Nephron (organoid): ENCODE measurements around the gene ARTN.

Source experiments
- H3K27ac Mint-ChIP-seq, 3 experiments: 2 replicates each; pipeline ENCODE4 v1.8.0; 2020; ENCODE audit warnings: mixed read lengths in 3 of 3, mild to moderate bottlenecking in 2 of 3, moderate library complexity in 1 of 3
- H3K27me3 Mint-ChIP-seq: 2 replicates; pipeline ENCODE4 v1.8.0; 2021; ENCODE audit warnings: low read depth, mild to moderate bottlenecking, moderate library complexity, mixed read lengths
- H3K36me3 Mint-ChIP-seq: 2 replicates; pipeline ENCODE4 v1.8.0; 2020; ENCODE audit warnings: low read depth, mixed read lengths
- H3K4me1 Mint-ChIP-seq: 2 replicates; pipeline ENCODE4 v1.8.0; 2020; ENCODE audit warnings: mixed read lengths
- H3K4me3 Mint-ChIP-seq, 3 experiments: 2 replicates each; pipeline ENCODE4 v1.8.0; 2020; ENCODE audit warnings: mild to moderate bottlenecking in 3 of 3, mixed read lengths in 3 of 3, moderate library complexity in 2 of 3
- H3K9me3 Mint-ChIP-seq: 2 replicates; pipeline ENCODE4 v1.8.0; 2020; ENCODE audit warnings: mixed read lengths
- TF ChIP-seq, protein P1 (sequence below), 3 experiments: fragments of 200-600 bp; sonication (generic); IDR thresholded peaks; one replicate each; pipeline ENCODE4 v1.5.0; 2021; ENCODE audit warnings: antibody characterized with exemption in 3 of 3; ENCODE audit not compliant: unreplicated experiment in 3 of 3

The ARTN gene

DNA sequence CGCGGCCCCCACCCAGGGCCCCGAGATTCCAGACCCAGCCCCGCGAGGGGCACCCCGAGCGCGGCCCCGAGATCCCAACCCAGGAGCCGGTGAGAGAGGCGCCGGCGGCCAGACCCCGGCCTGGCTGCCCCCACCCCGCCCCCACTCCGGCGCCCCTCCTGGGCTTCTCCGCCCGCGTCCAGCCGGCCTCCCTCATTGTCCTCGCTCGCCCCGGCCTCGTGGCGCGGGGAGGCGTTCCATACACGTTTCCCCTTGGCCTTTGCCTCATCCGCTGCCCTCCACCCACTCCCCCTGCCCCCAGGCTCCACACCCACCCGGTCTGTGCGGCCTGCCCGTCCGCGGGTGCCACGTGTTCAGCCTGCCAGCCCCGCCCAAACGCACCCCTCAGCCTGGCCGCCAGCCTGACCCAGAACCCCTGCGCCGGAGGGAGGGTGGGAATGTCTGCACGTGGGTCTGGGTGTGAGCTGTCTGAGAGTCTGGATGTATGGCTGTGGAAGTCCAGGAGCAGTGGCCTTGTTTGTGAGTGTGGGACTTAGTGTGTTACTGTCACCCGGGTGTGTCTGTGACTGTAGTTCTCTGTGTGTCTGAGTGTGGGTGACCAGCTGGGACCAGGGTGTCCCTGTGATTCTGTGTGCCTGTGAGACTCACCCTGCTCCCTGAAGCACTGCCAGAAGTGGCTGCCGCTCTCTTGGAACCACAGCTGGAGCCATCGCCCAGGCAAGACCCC lies 46.1 kb downstream of the ARTN start:
- Mint-ChIP-seq H3K4me3 (peak overlapping the region; percentile 89 to 93 (median 93)), H3K27ac (peak overlapping the region in 2 of 3 experiments; percentile 72 to 75)

DNA sequence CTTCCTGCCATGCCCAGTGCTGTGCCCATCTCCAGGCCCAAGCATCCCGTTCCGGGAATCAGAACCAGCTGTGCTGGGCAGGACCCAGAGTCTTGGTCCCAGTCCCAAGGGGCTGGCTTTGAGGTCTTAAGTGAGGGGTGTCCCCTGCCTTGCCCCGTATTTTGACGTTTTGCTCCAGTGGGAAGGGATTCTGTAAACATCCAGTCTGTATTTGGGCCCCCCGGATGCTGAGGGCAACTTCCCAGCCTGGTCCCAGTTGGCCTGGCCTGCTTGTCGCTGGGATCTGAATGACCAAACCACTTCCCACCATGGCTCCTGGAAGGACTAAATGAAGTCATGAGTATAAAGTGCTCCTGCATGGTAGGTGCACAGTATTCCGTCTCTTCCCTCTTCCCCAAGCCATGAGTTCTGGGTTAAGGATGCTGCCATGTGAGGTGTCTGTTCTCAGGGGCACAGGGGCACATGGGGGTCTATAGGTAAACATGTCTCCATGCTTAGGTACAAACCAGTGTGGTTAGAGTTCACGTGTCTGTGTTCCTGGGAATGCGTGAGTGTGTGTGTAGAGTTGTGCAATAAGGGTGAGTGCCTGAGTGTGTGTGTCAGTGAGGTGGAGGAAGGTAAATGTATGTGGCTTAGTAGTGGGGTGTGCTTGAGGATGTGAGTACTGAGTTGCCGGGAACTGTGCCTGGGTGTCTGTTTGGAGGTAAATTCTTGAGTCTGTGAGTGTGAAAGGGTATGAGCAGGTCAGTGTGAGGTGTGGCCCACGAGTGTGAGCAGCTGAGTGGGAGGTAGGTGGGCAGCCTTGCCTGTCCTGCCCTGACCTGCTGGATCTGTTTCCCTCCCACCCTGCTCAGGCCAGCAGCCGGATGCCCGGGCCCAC lies 46.9 kb downstream of the ARTN start:
- Mint-ChIP-seq H3K27ac (peak overlapping the region; percentile 1 to 75 (median 72)), H3K9me3 (no peaks in the 10 kb centered on the region), H3K36me3 (peaks cover 39% of the 10 kb centered on the region), H3K27me3 (no peaks in the 10 kb centered on the region), H3K4me3 (peak overlapping the region; percentile 89 to 93 (median 93)), H3K4me1 (peaks cover 52% of the 10 kb centered on the region)
- TF ChIP-seq, protein P1, sequence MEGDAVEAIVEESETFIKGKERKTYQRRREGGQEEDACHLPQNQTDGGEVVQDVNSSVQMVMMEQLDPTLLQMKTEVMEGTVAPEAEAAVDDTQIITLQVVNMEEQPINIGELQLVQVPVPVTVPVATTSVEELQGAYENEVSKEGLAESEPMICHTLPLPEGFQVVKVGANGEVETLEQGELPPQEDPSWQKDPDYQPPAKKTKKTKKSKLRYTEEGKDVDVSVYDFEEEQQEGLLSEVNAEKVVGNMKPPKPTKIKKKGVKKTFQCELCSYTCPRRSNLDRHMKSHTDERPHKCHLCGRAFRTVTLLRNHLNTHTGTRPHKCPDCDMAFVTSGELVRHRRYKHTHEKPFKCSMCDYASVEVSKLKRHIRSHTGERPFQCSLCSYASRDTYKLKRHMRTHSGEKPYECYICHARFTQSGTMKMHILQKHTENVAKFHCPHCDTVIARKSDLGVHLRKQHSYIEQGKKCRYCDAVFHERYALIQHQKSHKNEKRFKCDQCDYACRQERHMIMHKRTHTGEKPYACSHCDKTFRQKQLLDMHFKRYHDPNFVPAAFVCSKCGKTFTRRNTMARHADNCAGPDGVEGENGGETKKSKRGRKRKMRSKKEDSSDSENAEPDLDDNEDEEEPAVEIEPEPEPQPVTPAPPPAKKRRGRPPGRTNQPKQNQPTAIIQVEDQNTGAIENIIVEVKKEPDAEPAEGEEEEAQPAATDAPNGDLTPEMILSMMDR (IDR thresholded peaks at IDR 0.05; ENCODE audit: unreplicated experiment in 3 of 3) = no peak

More for the DNA sequence above, 46.1 kb downstream of the ARTN start:
- TF ChIP-seq, protein P1 (IDR thresholded peaks at IDR 0.05; ENCODE audit: unreplicated experiment in 3 of 3) = no peak
- peaks cover 38% of the 10 kb centered on the region for H3K36me3 Mint-ChIP-seq
- H3K27me3 Mint-ChIP-seq = no peaks in the 10 kb centered on the region
- peaks cover 52% of the 10 kb centered on the region for H3K4me1 Mint-ChIP-seq
- H3K9me3 Mint-ChIP-seq = no peaks in the 10 kb centered on the region

DNA sequence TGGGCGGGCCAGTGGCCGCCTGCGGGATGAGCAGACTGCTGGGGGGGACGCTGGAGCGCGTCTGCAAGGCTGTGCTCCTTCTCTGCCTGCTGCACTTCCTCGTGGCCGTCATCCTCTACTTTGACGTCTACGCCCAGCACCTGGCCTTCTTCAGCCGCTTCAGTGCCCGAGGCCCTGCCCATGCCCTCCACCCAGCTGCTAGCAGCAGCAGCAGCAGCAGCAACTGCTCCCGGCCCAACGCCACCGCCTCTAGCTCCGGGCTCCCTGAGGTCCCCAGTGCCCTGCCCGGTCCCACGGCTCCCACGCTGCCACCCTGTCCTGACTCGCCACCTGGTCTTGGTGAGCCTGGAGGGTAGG lies 47.5 kb downstream of the ARTN start:
- Mint-ChIP-seq H3K27ac (no peak overlapping the region), H3K9me3 (no peaks in the 10 kb centered on the region), H3K27me3 (no peaks in the 10 kb centered on the region), H3K4me1 (peaks cover 48% of the 10 kb centered on the region), H3K4me3 (peak overlapping the region; percentile 13 to 93 (median 89)), H3K36me3 (peaks cover 45% of the 10 kb centered on the region)
- TF ChIP-seq, protein P1 (IDR thresholded peaks at IDR 0.05; ENCODE audit: unreplicated experiment in 3 of 3) = no peak

DNA sequence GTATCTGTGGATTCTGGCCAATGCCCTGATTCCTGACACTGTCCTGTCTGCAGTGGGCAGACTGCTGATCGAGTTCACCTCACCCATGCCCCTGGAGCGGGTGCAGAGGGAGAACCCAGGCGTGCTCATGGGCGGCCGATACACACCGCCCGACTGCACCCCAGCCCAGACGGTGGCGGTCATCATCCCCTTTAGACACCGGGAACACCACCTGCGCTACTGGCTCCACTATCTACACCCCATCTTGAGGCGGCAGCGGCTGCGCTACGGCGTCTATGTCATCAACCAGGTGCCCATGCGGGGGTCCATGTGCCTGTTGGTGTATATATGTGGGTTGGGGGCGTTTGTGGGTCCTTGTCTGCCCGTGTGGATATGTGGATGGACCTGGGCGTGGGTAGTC lies 48.0 kb downstream of the ARTN start:
- Mint-ChIP-seq H3K27me3 (no peaks in the 10 kb centered on the region), H3K27ac (no peak overlapping the region), H3K4me3 (peak overlapping the region in 2 of 3 experiments; percentile 35 to 93), H3K9me3 (no peaks in the 10 kb centered on the region), H3K4me1 (peaks cover 43% of the 10 kb centered on the region), H3K36me3 (peaks cover 45% of the 10 kb centered on the region)
- TF ChIP-seq, protein P1 (IDR thresholded peaks at IDR 0.05; ENCODE audit: unreplicated experiment in 3 of 3) = no peak

DNA sequence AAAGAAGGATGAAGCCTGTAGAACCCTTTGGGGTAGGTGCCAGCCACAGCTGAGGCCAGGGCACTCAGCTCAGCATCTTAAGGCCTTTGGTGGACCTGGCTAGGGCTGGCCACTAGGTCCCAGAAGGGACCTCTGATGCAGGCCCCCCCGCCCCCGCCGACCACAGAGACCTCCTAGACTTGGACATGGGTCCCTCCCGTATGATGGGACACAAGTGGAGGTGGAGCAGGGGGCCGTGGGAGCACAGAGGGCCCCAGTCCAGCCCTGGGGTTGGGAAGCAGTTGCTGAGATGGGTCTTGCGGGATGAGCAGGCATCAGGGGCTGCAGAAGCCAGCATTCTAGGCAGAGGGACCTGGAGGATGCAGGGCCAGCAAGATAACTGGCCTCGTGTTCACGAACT lies 48.6 kb downstream of the ARTN start:
- H3K9me3 Mint-ChIP-seq = no peaks in the 10 kb centered on the region

More for the DNA sequence above, 48.6 kb downstream of the ARTN start:
- Mint-ChIP-seq H3K36me3 (peaks cover 40% of the 10 kb centered on the region), H3K4me1 (peaks cover 38% of the 10 kb centered on the region), H3K27me3 (no peaks in the 10 kb centered on the region), H3K4me3 (peak overlapping the region; percentile 12 to 58 (median 35)), H3K27ac (peak overlapping the region in 1 of 3 experiments; percentile 79)
- TF ChIP-seq, protein P1 (IDR thresholded peaks at IDR 0.05; ENCODE audit: unreplicated experiment in 3 of 3) = no peak
